ENCODE measurements around the gene UTP4.
A peak's percentile ranks its signal among the peaks of the same experiment; 100 is the strongest.
"Not testable (repeated sequence)": the region's sequence is repeated elsewhere in the genome, so short reads cannot be mapped to it uniquely, and the experiment has no call there.

The UTP4 gene

GRCh38 chr16:69133373-69133954 is 1.0 kb downstream of the UTP4 start:
- H4K8ac ChIP-seq (ENCODE audit: low read depth, low read length) = no peak overlapping the region
- H3K4me3 ChIP-seq (ENCODE audit: low read length) = peak overlapping the region; percentile 87
- DNase-seq = no peak
- peak overlapping the region; percentile 92 for H3K56ac ChIP-seq (ENCODE audit: low read length)
- H3K23ac ChIP-seq (ENCODE audit: low read length) = no peak overlapping the region
- no peak overlapping the region for H3K27ac ChIP-seq (ENCODE audit: low read depth, low read length)
- peak overlapping the region; percentile 49 for H3K4me2 ChIP-seq (ENCODE audit: low read length)
- peak overlapping the region; percentile 92 for H3K9ac ChIP-seq (ENCODE audit: low read length)
- H3K79me1 ChIP-seq (ENCODE audit: low read length) = peaks cover 20% of the 10 kb centered on the region
- no peak overlapping the region for H3K18ac ChIP-seq (ENCODE audit: low read length)
- no CpG with 5 or more reads among the region's 5 CpGs for WGBS (ENCODE audit: extremely low coverage, insufficient coverage, low lambda C conversion rate)
- H3K36me3 ChIP-seq (ENCODE audit: control insufficient read depth, insufficient read depth, low read length) = peaks cover 7% of the 10 kb centered on the region
- no peak overlapping the region for H3K4ac ChIP-seq (ENCODE audit: low read depth, low read length)
- no peaks in the 10 kb centered on the region for H3K27me3 ChIP-seq (ENCODE audit: insufficient read depth, low read length, poor library complexity)
- no peak overlapping the region for H2AK5ac ChIP-seq (ENCODE audit: low read length)
- H2BK15ac ChIP-seq (replicated peaks; ENCODE audit: low read depth) = no peak overlapping the region
- no peak overlapping the region for H4K5ac ChIP-seq (ENCODE audit: low read length)
- peaks cover 65% of the 10 kb centered on the region for H3K79me2 ChIP-seq (ENCODE audit: control insufficient read depth, insufficient read depth, low read length)
- H2BK120ac ChIP-seq (ENCODE audit: low read depth, low read length) = no peak overlapping the region
- peaks cover 10% of the 10 kb centered on the region for H3K4me1 ChIP-seq (ENCODE audit: control insufficient read depth, low read depth, low read length)
- H2BK5ac ChIP-seq (ENCODE audit: low read length) = no peak overlapping the region

DNA sequence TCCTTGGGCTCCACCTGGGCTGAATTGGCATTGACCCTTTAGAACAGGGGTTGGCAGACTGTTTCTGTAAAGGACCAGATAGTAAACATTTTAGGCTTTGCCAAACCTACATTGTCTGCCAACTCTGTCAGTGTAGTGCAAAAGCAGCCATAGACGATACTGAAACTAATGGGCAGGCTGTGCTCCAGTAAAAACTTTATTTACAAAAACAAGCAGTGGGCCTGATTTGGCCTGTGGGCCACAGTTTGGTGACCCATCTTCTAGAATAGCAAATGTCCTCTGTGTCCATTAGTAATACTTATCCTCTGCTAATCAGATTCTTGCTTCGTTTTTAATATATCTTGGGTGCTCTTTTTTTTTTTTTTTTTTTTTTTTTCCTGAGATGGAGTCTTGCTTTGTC is 6.2 kb downstream of the UTP4 start:
- H3K27ac ChIP-seq (ENCODE audit: low read depth, low read length) = no peak overlapping the region
- no peak overlapping the region for H3K4me3 ChIP-seq (ENCODE audit: low read length)
- H3K23ac ChIP-seq (ENCODE audit: low read length) = no peak overlapping the region
- H2BK15ac ChIP-seq (replicated peaks; ENCODE audit: low read depth) = no peak overlapping the region
- H3K4ac ChIP-seq (ENCODE audit: low read depth, low read length) = no peak overlapping the region
- no peak overlapping the region for H3K9ac ChIP-seq (ENCODE audit: low read length)
- peaks cover 17% of the 10 kb centered on the region for H3K79me1 ChIP-seq (ENCODE audit: low read length)
- no peak overlapping the region for H3K56ac ChIP-seq (ENCODE audit: low read length)
- H3K4me2 ChIP-seq (ENCODE audit: low read length) = no peak overlapping the region
- H2BK5ac ChIP-seq (ENCODE audit: low read length) = no peak overlapping the region
- peaks cover 21% of the 10 kb centered on the region for H3K36me3 ChIP-seq (ENCODE audit: control insufficient read depth, insufficient read depth, low read length)
- WGBS (ENCODE audit: extremely low coverage, insufficient coverage, low lambda C conversion rate) = no CpG with 5 or more reads among the region's 2 CpGs
- H4K5ac ChIP-seq (ENCODE audit: low read length) = no peak overlapping the region
- H3K18ac ChIP-seq (ENCODE audit: low read length) = no peak overlapping the region
- peaks cover 6% of the 10 kb centered on the region for H3K4me1 ChIP-seq (ENCODE audit: control insufficient read depth, low read depth, low read length)
- H3K79me2 ChIP-seq (ENCODE audit: control insufficient read depth, insufficient read depth, low read length) = peaks cover 33% of the 10 kb centered on the region
- H2BK120ac ChIP-seq (ENCODE audit: low read depth, low read length) = no peak overlapping the region
- DNase-seq = no peak
- H2AK5ac ChIP-seq (ENCODE audit: low read length) = no peak overlapping the region
- no peaks in the 10 kb centered on the region for H3K27me3 ChIP-seq (ENCODE audit: insufficient read depth, low read length, poor library complexity)
- no peak overlapping the region for H4K8ac ChIP-seq (ENCODE audit: low read depth, low read length)

DNA sequence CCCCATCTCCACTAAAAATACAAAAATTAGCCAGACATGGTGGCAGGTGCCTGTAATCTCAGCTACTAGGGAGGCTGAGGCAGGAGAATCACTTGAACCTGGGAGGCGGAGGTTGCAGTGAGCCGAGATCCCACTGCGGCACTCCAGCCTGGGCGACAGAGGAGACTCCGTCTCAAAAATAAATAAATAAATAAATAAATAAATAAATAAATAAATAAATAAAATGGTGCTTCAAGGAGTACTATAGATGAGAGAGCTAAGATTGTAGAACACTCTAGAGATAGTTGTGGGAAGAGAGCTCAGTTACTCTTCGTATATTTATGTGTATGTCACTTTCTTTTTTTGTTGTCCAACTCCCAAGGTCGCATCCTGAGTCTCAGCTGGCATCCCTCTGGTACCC is 7.0 kb downstream of the UTP4 start:
- not testable (repeated sequence) for H3K9ac ChIP-seq (ENCODE audit: low read length); H2BK120ac ChIP-seq (ENCODE audit: low read depth, low read length); H3K27ac ChIP-seq (ENCODE audit: low read depth, low read length); H4K5ac ChIP-seq (ENCODE audit: low read length); H2BK5ac ChIP-seq (ENCODE audit: low read length); H4K8ac ChIP-seq (ENCODE audit: low read depth, low read length); H2BK15ac ChIP-seq (replicated peaks; ENCODE audit: low read depth); H3K23ac ChIP-seq (ENCODE audit: low read length); H3K4me3 ChIP-seq (ENCODE audit: low read length); H3K56ac ChIP-seq (ENCODE audit: low read length); H2AK5ac ChIP-seq (ENCODE audit: low read length); H3K18ac ChIP-seq (ENCODE audit: low read length); H3K4me2 ChIP-seq (ENCODE audit: low read length); H3K27me3 ChIP-seq (ENCODE audit: insufficient read depth, low read length, poor library complexity); H3K4ac ChIP-seq (ENCODE audit: low read depth, low read length); DNase-seq; H3K4me1 ChIP-seq (ENCODE audit: control insufficient read depth, low read depth, low read length)
- H3K79me2 ChIP-seq (ENCODE audit: control insufficient read depth, insufficient read depth, low read length) = peaks cover 25% of the 10 kb centered on the region
- H3K36me3 ChIP-seq (ENCODE audit: control insufficient read depth, insufficient read depth, low read length) = peaks cover 21% of the 10 kb centered on the region
- H3K79me1 ChIP-seq (ENCODE audit: low read length) = peaks cover 13% of the 10 kb centered on the region
- no CpG with 5 or more reads among the region's 7 CpGs for WGBS (ENCODE audit: extremely low coverage, insufficient coverage, low lambda C conversion rate)

DNA sequence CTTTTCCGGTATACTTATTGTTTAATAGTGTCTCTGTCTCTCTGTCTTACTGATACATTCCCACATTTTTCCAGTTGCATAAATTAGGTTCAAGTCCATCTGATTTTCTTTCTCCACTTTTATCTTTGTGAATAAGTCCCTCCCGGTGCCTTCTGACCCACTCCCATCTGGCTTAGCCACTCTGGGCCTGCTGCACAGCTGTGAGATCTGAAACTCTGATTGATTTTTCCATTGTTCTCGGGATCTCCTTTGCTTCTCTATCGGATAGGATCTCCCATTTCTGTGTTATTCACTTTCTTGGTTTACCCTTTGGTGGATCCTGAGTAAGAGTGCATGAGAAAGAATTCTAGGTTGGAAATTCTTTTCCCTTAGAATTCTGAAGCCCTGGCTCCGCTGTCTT is 8.6 kb downstream of the UTP4 start:
- Histone ChIP-seq H2BK15ac (replicated peaks; ENCODE audit: low read depth) (no peak overlapping the region), H2BK120ac (ENCODE audit: low read depth, low read length) (no peak overlapping the region), H3K23ac (ENCODE audit: low read length) (no peak overlapping the region), H2BK5ac (ENCODE audit: low read length) (no peak overlapping the region), H3K9ac (ENCODE audit: low read length) (no peak overlapping the region), H4K8ac (ENCODE audit: low read depth, low read length) (no peak overlapping the region), H3K4ac (ENCODE audit: low read depth, low read length) (no peak overlapping the region), H2AK5ac (ENCODE audit: low read length) (no peak overlapping the region), H3K27me3 (ENCODE audit: insufficient read depth, low read length, poor library complexity) (no peaks in the 10 kb centered on the region), H3K79me1 (ENCODE audit: low read length) (peaks cover 13% of the 10 kb centered on the region), H3K56ac (ENCODE audit: low read length) (no peak overlapping the region), H4K5ac (ENCODE audit: low read length) (no peak overlapping the region), H3K18ac (ENCODE audit: low read length) (no peak overlapping the region), H3K36me3 (ENCODE audit: control insufficient read depth, insufficient read depth, low read length) (peaks cover 23% of the 10 kb centered on the region), H3K79me2 (ENCODE audit: control insufficient read depth, insufficient read depth, low read length) (peaks cover 10% of the 10 kb centered on the region), H3K4me2 (ENCODE audit: low read length) (no peak overlapping the region), H3K4me3 (ENCODE audit: low read length) (no peak overlapping the region), H3K27ac (ENCODE audit: low read depth, low read length) (no peak overlapping the region), H3K4me1 (ENCODE audit: control insufficient read depth, low read depth, low read length) (no peaks in the 10 kb centered on the region)
- no peak for DNase-seq
- no CpG with 5 or more reads among the region's 5 CpGs for whole genome bisulfite sequencing (ENCODE audit: extremely low coverage, insufficient coverage, low lambda C conversion rate)

DNA sequence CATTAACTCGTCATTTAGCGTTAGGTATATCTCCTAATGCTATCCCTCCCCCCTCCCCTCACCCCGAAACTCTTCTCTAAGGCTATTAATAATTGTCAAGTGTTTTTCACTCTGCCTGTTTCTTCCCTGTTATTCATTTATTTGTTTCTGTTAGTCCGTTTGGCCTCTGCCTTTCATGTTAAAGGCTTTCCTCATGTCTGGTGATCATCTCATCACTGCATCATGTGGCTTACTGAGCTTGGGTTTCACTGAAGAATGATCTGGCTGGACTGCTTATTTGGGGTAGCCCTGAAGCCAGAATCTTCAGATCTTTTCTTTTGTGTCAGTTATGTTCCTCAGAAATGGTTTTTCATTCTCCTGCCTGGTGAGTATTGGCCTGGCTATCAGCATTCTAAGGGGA is 9.5 kb downstream of the UTP4 start:
- H3K36me3 ChIP-seq (ENCODE audit: control insufficient read depth, insufficient read depth, low read length) = peaks cover 19% of the 10 kb centered on the region
- no peak overlapping the region for H3K23ac ChIP-seq (ENCODE audit: low read length)
- H3K18ac ChIP-seq (ENCODE audit: low read length) = no peak overlapping the region
- H2BK5ac ChIP-seq (ENCODE audit: low read length) = no peak overlapping the region
- H2AK5ac ChIP-seq (ENCODE audit: low read length) = no peak overlapping the region
- no peak overlapping the region for H4K5ac ChIP-seq (ENCODE audit: low read length)
- no peak overlapping the region for H3K4me3 ChIP-seq (ENCODE audit: low read length)
- H3K4me2 ChIP-seq (ENCODE audit: low read length) = no peak overlapping the region
- H3K56ac ChIP-seq (ENCODE audit: low read length) = no peak overlapping the region
- no peak for DNase-seq
- H3K27ac ChIP-seq (ENCODE audit: low read depth, low read length) = no peak overlapping the region
- no peak overlapping the region for H2BK120ac ChIP-seq (ENCODE audit: low read depth, low read length)
- no peak overlapping the region for H2BK15ac ChIP-seq (replicated peaks; ENCODE audit: low read depth)
- no peaks in the 10 kb centered on the region for H3K4me1 ChIP-seq (ENCODE audit: control insufficient read depth, low read depth, low read length)
- no peak overlapping the region for H3K4ac ChIP-seq (ENCODE audit: low read depth, low read length)
- no peak overlapping the region for H4K8ac ChIP-seq (ENCODE audit: low read depth, low read length)
- peaks cover 3% of the 10 kb centered on the region for H3K79me2 ChIP-seq (ENCODE audit: control insufficient read depth, insufficient read depth, low read length)
- WGBS (ENCODE audit: extremely low coverage, insufficient coverage, low lambda C conversion rate) = no CpG with 5 or more reads among the region's 4 CpGs
- peaks cover 10% of the 10 kb centered on the region for H3K79me1 ChIP-seq (ENCODE audit: low read length)
- H3K9ac ChIP-seq (ENCODE audit: low read length) = no peak overlapping the region
- H3K27me3 ChIP-seq (ENCODE audit: insufficient read depth, low read length, poor library complexity) = no peaks in the 10 kb centered on the region

GRCh38 chr16:69143116-69143515 is 10.7 kb downstream of the UTP4 start:
- Histone ChIP-seq H3K4ac (ENCODE audit: low read depth, low read length) (no peak overlapping the region), H3K79me2 (ENCODE audit: control insufficient read depth, insufficient read depth, low read length) (no peaks in the 10 kb centered on the region), H3K36me3 (ENCODE audit: control insufficient read depth, insufficient read depth, low read length) (peaks cover 19% of the 10 kb centered on the region), H3K27me3 (ENCODE audit: insufficient read depth, low read length, poor library complexity) (no peaks in the 10 kb centered on the region), H3K27ac (ENCODE audit: low read depth, low read length) (no peak overlapping the region), H3K4me2 (ENCODE audit: low read length) (no peak overlapping the region), H3K56ac (ENCODE audit: low read length) (no peak overlapping the region), H2BK120ac (ENCODE audit: low read depth, low read length) (no peak overlapping the region), H3K9ac (ENCODE audit: low read length) (no peak overlapping the region), H3K79me1 (ENCODE audit: low read length) (peaks cover 8% of the 10 kb centered on the region), H3K4me1 (ENCODE audit: control insufficient read depth, low read depth, low read length) (no peaks in the 10 kb centered on the region), H4K8ac (ENCODE audit: low read depth, low read length) (no peak overlapping the region), H3K4me3 (ENCODE audit: low read length) (no peak overlapping the region), H2BK15ac (replicated peaks; ENCODE audit: low read depth) (no peak overlapping the region), H2BK5ac (ENCODE audit: low read length) (no peak overlapping the region), H2AK5ac (ENCODE audit: low read length) (no peak overlapping the region), H3K18ac (ENCODE audit: low read length) (no peak overlapping the region), H4K5ac (ENCODE audit: low read length) (no peak overlapping the region), H3K23ac (ENCODE audit: low read length) (no peak overlapping the region)
- WGBS (ENCODE audit: extremely low coverage, insufficient coverage, low lambda C conversion rate) = no CpG with 5 or more reads among the region's 11 CpGs
- no peak for DNase-seq
